ENCODE data around the gene GPR78. TPM values are rescaled to one million over a fixed set of nuclear protein-coding genes. Genes with fewer than 3 reads are reported as not detected.

The GPR78 gene
- total and polyA plus RNA-seq, 4 donors = not detected

GRCh38 chr4:8589336-8589735, 9.1 kb downstream of the GPR78 start:
- Histone ChIP-seq H3K9me3 (ENCODE audit: control insufficient read depth in 4 of 4, low read length in 3 of 4) (no peaks in the 10 kb centered on the region), H3K4me1 (ENCODE audit: control insufficient read depth in 4 of 4, insufficient read depth in 4 of 4, low read length in 3 of 4) (peaks cover 0 to 5% (median 0%) of the 10 kb centered on the region in 4 donors), H3K27ac (ENCODE audit: low read depth in 1 of 2, low read length in 2 of 2) (no peak overlapping the region), H3K27me3 (ENCODE audit: control insufficient read depth in 4 of 4, insufficient read depth in 4 of 4, low read length in 3 of 4) (peaks cover 2 to 6% (median 5%) of the 10 kb centered on the region in 4 donors), H3K4me3 (ENCODE audit: low read depth in 1 of 3, low read length in 3 of 3) (no peak overlapping the region), H3K9ac (ENCODE audit: low read depth in 1 of 2, low read length in 2 of 2) (no peak overlapping the region), H3K36me3 (ENCODE audit: control insufficient read depth in 4 of 4, insufficient read depth in 3 of 4, low read depth in 1 of 4, low read length in 3 of 4) (no peaks in the 10 kb centered on the region)
- no peak for DNase-seq (ENCODE audit: low spot score)
- 82% methylated on average over 10 of the region's 10 CpGs for WGBS
- TF ChIP-seq RAD21 (IDR thresholded peaks at IDR 0.05) (no peak), ZBTB33 (IDR thresholded peaks at IDR 0.05) (no peak), HNF4A (conservative IDR thresholded peaks at IDR 0.05) (no peak), FOXA1 (IDR thresholded peaks at IDR 0.05) (no peak), GABPA (IDR thresholded peaks at IDR 0.05 in 1 of 2, conservative IDR thresholded peaks at IDR 0.05 in 1 of 2) (no peak), MAX (IDR thresholded peaks at IDR 0.05) (no peak), REST (IDR thresholded peaks at IDR 0.05) (no peak), YY1 (IDR thresholded peaks at IDR 0.05) (no peak), EGR1 (IDR thresholded peaks at IDR 0.05; ENCODE audit: low read depth in 2 of 2) (no peak), NR2F2 (IDR thresholded peaks at IDR 0.05) (no peak), TAF1 (conservative IDR thresholded peaks at IDR 0.05) (no peak), SP1 (IDR thresholded peaks at IDR 0.05) (no peak), RXRA (IDR thresholded peaks at IDR 0.05) (no peak), JUND (IDR thresholded peaks at IDR 0.05) (no peak), FOXA2 (IDR thresholded peaks at IDR 0.05) (no peak), HNF4G (IDR thresholded peaks at IDR 0.05) (no peak)
- TF ChIP-seq, protein P1, sequence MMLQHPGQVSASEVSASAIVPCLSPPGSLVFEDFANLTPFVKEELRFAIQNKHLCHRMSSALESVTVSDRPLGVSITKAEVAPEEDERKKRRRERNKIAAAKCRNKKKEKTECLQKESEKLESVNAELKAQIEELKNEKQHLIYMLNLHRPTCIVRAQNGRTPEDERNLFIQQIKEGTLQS (IDR thresholded peaks at IDR 0.05) = no peak
- TF ChIP-seq, protein P2, sequence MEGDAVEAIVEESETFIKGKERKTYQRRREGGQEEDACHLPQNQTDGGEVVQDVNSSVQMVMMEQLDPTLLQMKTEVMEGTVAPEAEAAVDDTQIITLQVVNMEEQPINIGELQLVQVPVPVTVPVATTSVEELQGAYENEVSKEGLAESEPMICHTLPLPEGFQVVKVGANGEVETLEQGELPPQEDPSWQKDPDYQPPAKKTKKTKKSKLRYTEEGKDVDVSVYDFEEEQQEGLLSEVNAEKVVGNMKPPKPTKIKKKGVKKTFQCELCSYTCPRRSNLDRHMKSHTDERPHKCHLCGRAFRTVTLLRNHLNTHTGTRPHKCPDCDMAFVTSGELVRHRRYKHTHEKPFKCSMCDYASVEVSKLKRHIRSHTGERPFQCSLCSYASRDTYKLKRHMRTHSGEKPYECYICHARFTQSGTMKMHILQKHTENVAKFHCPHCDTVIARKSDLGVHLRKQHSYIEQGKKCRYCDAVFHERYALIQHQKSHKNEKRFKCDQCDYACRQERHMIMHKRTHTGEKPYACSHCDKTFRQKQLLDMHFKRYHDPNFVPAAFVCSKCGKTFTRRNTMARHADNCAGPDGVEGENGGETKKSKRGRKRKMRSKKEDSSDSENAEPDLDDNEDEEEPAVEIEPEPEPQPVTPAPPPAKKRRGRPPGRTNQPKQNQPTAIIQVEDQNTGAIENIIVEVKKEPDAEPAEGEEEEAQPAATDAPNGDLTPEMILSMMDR (IDR thresholded peaks at IDR 0.05; ENCODE audit: low read depth, low read length, missing input control) = no peak
